Naive thymus-derived CD8-positive, alpha-beta T cell (primary cell): ENCODE data around the gene ADGRE2. TPM values are rescaled to one million over a fixed set of nuclear protein-coding genes. Genes with fewer than 3 reads are reported as not detected.
A peak's percentile ranks its signal among the peaks of the same experiment; 100 is the strongest.
"Not testable (repeated sequence)": the region's sequence is repeated elsewhere in the genome, so short reads cannot be mapped to it uniquely, and the experiment has no call there.

Experiments used
- ATAC-seq, 2 donors: fragments of 150-1000 bp; cut with Tn5 transposase in 1 of 2; sonication (Bioruptor Pico), chemical (Tn5 transposase) in 1 of 2; 1 replicate in 1 of 2; 2 replicates in 1 of 2; pipeline ENCODE4 v1.10.0; 2021; ENCODE audit warnings: mild to moderate bottlenecking in 2 of 2, moderate library complexity in 2 of 2
- POLR2A ChIA-PET: fragments of 350-600 bp; sonication (Branson Sonifier 250); formaldehyde crosslinking; loops from one replicate; lab custom pipeline; 2021; ENCODE audit warnings: antibody characterized with exemption; lab: Charles Lee
- DNase-seq, 10 donors: peaks; one replicate each; pipeline versions ENCODE4 v3.0.0 to v3.0.0-alpha.2; 2020 to 2022
- H3K27ac Mint-ChIP-seq, 10 donors: one replicate each; pipeline ENCODE4 v1.8.0; 2020 to 2022; ENCODE audit warnings: mild to moderate bottlenecking in 10 of 10, mixed read lengths in 10 of 10, moderate library complexity in 4 of 10, inconsistent platforms in 1 of 10
- H3K27me3 Mint-ChIP-seq, 5 donors: one replicate each; pipeline ENCODE4 v1.8.0; 2021 to 2022; ENCODE audit warnings: mixed read lengths in 5 of 5
- H3K36me3 Mint-ChIP-seq, 3 donors: one replicate each; pipeline ENCODE4 v1.8.0; 2020 to 2022; ENCODE audit warnings: mixed read lengths in 3 of 3, mild to moderate bottlenecking in 2 of 3, inconsistent platforms in 1 of 3
- H3K4me1 Mint-ChIP-seq, 4 donors: one replicate each; pipeline ENCODE4 v1.8.0; 2021 to 2022; ENCODE audit warnings: mixed read lengths in 4 of 4
- H3K4me3 Mint-ChIP-seq, 10 donors: one replicate each; pipeline ENCODE4 v1.8.0; 2020 to 2022; ENCODE audit warnings: mild to moderate bottlenecking in 10 of 10, mixed read lengths in 10 of 10, moderate library complexity in 6 of 10, inconsistent platforms in 1 of 10
- H3K9me3 Mint-ChIP-seq, 9 donors: one replicate each; pipeline ENCODE4 v1.8.0; 2020 to 2022; ENCODE audit warnings: mixed read lengths in 9 of 9, mild to moderate bottlenecking in 3 of 9, inconsistent platforms in 1 of 9, moderate library complexity in 1 of 9
- polyA plus RNA-seq, 3 donors: library from polyadenylated mRNA; unstranded; fragments of 300-500 nt; fragmentation: Illumina TruSeq; gene quantifications; one replicate each; pipeline ENCODE4 v1.2.3, GENCODE V29; 2021
- total RNA-seq, 8 experiments: library from RNA in 2 of 8; stranded (reverse) in 2 of 8; gene quantifications; one replicate each; pipeline ENCODE4 v1.2.3 and lab custom pipeline; 2021 to 2026

The ADGRE2 gene
- total RNA-seq (not detected), polyA plus RNA-seq (not detected), total RNA-seq (lab: John Stamatoyannopoulos, UW) (0.13 to 5.0 (median 0.40) reads per million in 6 experiments)

DNA sequence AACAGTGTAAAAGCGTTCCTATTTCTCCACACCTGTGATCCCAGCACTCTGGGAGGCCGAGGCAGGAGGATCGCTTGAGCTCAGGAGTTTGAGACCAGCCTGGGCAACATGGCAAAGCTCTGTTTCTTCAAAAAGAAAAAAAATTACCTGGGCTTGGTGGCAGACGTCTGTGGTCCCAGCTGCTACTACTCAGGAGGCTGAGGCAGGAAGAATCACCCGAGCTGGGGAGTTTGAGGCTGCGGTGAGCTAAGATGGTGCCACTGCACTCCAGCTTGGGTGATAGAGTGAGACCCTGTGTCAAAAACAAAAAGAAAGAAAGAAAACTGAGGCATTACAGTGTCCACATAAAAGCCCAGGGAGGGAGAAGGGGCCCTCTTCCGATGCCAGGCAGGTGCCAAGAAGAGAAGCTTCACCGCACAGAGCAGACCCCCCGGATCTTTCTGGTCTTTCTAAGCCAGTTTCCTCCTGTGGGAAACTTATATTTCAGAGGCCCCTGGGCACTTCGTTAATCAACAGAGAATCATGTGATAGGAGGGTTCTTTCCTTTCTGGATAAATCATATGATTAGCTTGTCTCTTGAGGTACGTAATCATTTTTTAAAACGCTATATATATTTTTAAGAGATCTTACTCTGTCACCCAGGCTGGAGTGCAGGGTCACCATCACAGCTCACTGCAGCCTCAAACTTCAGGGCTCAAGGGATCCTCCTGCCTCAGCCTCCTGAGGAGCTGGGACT lies at the start of gene ADGRE2:
ADGRE2 (minus strand) TSS at position 451 of the 736 bp plus-strand sequence. CDS start 1,804 bp downstream, outside the sequence.
- H3K36me3 Mint-ChIP-seq, DNase-seq, ATAC-seq, H3K9me3 Mint-ChIP-seq, POLR2A ChIA-PET: not testable (repeated sequence)
- Mint-ChIP-seq H3K27me3 (peaks cover 14 to 70% (median 23%) of the 10 kb centered on the region in 5 donors), H3K27ac (peak within 1 kb of the TSS in 2 of 10 donors; percentile 27 to 34), H3K4me3 (peak within 1 kb of the TSS in 4 of 10 donors; percentile 14 to 61 (median 28)), H3K4me1 (peaks cover 5 to 26% (median 16%) of the 10 kb centered on the region in 4 donors)

DNA sequence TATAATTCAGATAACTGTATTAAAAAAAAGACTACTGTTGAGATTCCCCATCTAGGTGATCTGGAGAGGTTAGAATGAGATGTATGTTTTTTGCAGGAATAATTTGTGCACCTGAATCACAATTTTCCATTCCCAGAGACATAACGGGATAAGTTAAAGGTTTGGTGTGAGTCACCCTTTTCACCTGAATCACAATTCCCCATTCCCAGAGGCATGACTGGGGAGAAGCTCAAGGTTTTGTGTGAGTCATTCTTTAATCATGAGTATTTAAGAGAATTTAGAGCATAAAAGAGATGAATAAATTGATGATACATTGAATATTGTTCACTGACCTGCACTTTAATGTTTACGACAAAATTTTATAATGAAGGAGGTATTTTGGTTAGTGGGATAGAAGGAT lies 47.6 kb upstream of the ADGRE2 start:
- Mint-ChIP-seq H3K4me1 (no peaks in the 10 kb centered on the region), H3K4me3 (no peak overlapping the region), H3K9me3 (peaks cover 0 to 17% (median 2%) of the 10 kb centered on the region in 9 donors), H3K27ac (no peak overlapping the region), H3K27me3 (peaks cover 23 to 47% (median 31%) of the 10 kb centered on the region in 5 donors), H3K36me3 (peaks cover 0 to 13% (median 0%) of the 10 kb centered on the region in 3 donors)
- POLR2A ChIA-PET = no interaction called here
- no peak for DNase-seq
- ATAC-seq = no peak

DNA sequence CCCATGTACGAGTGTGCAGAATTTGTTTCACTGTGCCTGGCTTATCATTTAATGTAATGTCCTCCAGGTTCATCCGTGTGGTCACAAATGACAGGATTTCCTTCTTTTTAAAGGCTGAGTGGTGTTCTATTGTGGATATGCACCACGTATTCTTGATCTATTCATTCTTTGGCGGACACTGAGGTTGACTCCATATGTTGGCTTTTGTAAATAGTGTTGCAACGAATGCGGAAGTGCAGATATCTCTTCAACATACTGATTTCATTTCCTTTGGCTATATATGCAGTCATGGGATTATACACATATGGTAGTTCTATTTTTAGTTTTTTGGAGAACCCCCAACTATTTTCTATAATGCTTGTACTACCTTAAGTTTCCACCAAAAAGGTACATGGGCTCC lies 43.6 kb upstream of the ADGRE2 start:
- H3K27me3 Mint-ChIP-seq = peaks cover 23 to 45% (median 28%) of the 10 kb centered on the region in 5 donors
- POLR2A ChIA-PET = no interaction called here
- DNase-seq = no peak

DNA sequence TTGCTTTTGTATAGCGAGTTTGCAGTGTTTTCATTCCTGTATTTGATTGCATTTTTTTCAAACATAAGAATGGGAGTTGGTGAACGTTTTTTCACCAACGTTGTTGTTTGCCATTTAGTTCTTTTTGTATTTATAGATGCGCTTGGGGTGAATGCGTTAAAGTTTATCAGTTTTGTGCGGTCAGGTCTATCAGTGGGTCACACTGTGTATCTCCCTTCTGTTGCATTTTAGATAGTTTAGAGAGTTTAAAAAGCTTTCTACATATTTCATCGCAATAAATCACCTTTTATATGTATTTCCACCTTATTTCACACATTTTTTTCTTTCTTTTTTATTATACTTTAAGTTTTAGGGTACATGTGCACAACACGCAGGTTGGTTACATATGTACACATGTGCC lies 40.2 kb upstream of the ADGRE2 start:
- POLR2A ChIA-PET = no interaction called here
- Mint-ChIP-seq H3K36me3 (no peaks in the 10 kb centered on the region), H3K9me3 (peaks cover 0 to 3% (median 0%) of the 10 kb centered on the region in 9 donors), H3K4me1 (no peaks in the 10 kb centered on the region), H3K4me3 (no peak overlapping the region), H3K27me3 (peaks cover 5 to 13% (median 12%) of the 10 kb centered on the region in 5 donors), H3K27ac (no peak overlapping the region)
- no peak for ATAC-seq
- no peak for DNase-seq

More for the DNA sequence above, 43.6 kb upstream of the ADGRE2 start:
- Mint-ChIP-seq H3K9me3 (peaks cover 0 to 17% (median 2%) of the 10 kb centered on the region in 9 donors), H3K4me1 (no peaks in the 10 kb centered on the region), H3K4me3 (no peak overlapping the region), H3K36me3 (peaks cover 0 to 13% (median 0%) of the 10 kb centered on the region in 3 donors), H3K27ac (peak overlapping the region in 1 of 10 donors; percentile 27)
- no peak for ATAC-seq

DNA sequence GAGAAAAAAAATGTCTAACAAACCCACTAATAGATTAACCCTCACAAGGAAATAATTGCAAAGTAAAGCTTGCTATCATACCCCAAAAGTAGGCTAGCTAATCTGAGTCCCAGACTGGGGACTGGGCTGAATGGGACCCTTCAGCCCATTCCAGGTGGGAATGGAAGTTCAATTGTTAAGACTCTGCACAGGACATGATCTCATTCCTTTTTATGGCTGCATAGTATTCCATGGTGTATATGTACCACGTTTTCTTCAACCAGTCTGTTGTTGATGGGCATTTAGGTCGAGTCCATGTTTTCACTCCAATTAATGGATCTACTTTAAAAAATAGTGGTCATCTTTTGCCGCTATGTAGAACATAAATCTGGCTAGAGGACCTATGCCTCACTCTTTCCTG lies 38.7 kb upstream of the ADGRE2 start:
- Mint-ChIP-seq H3K4me1 (peaks cover 0 to 2% (median 0%) of the 10 kb centered on the region in 4 donors), H3K9me3 (peaks cover 0 to 3% (median 0%) of the 10 kb centered on the region in 9 donors), H3K4me3 (no peak overlapping the region), H3K27me3 (peaks cover 4 to 10% (median 7%) of the 10 kb centered on the region in 5 donors), H3K27ac (no peak overlapping the region), H3K36me3 (no peaks in the 10 kb centered on the region)
- ATAC-seq (no peak), DNase-seq (no peak)
- POLR2A ChIA-PET = no interaction called here

DNA sequence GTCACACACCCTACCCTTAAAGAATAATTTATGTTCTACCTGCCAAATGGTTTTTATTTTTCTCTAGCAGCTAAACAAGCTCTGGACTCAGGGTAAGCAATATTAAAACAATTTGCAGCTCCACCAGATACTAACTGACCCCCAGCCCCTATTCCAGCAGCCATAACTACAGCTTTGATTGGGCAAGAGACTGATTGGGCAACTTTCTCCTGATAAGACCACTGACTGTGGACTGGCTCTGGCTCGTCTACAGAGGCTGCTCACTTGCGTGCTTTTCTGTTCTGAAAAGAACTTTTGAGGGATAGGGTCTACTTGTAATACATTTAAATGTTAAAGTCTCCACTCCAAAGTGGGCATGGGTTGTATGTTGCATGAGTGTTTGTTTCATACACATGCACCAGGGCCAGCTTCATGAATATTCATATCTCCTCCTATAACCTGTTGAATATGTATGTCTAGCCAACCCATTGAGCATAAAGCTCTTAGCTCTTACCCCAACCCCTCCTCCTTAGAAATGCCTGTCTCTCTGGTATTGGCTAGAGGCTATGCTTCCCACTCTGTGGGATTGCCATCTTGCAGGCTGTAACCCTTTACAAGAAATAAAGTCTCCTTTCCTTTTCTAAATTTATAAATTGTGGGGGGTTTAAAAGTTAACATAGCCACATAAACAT lies 36.8 kb upstream of the ADGRE2 start:
- no peak for DNase-seq
- ATAC-seq = no peak
- H3K27me3 Mint-ChIP-seq = peaks cover 0 to 6% (median 1%) of the 10 kb centered on the region in 5 donors
- peaks cover 0 to 3% (median 0%) of the 10 kb centered on the region in 9 donors for H3K9me3 Mint-ChIP-seq
- peaks cover 0 to 2% (median 0%) of the 10 kb centered on the region in 4 donors for H3K4me1 Mint-ChIP-seq
- H3K36me3 Mint-ChIP-seq = no peaks in the 10 kb centered on the region
- POLR2A ChIA-PET = no interaction called here
- H3K27ac Mint-ChIP-seq = peak overlapping the region in 1 of 10 donors; percentile 40
- H3K4me3 Mint-ChIP-seq = no peak overlapping the region

DNA sequence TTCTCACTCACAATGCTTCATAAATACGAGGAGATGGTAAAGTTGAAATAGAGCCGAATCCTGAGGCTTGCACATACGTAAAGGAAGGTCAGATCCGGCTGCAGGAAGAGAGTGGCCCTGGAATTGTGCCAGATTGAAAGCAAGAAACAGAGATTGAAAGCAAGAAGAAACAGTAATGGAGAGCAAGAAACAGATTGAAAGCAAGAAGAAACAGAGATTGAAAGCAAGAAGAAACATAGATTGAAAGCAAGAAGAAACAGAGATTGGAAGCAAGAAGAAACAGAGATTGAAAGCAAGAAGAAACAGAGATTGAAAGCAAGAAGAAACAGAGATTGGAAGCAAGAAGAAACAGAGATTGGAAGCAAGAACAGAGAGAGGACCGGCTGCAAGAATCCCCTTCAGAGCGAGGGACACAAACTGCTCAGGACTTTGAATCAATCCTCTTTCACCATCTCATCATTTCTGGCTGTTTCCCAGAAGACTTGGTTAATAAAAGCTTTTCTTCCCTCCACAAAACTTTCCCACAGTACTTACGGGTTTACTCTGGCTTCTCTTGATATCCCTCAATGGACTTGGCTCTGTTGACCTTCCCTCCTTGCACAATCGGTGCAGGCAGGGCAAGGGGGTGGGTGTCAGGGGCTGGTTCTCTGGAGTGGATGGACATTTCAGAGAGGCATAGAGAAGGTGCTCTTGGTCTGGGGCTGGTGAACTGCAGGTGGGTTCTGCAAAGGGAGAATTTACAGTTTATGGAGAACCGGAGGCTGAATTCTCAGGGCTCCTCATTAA lies 31.1 kb upstream of the ADGRE2 start:
- Mint-ChIP-seq H3K36me3 (no peaks in the 10 kb centered on the region), H3K27ac (peak overlapping the region in 1 of 10 donors; percentile 31), H3K9me3 (no peaks in the 10 kb centered on the region), H3K4me1 (peaks cover 0 to 8% (median 4%) of the 10 kb centered on the region in 4 donors), H3K27me3 (peaks cover 0 to 6% (median 1%) of the 10 kb centered on the region in 5 donors), H3K4me3 (peak overlapping the region in 1 of 10 donors; percentile 12)
- POLR2A ChIA-PET = no interaction called here
- ATAC-seq (no peak), DNase-seq (no peak)

DNA sequence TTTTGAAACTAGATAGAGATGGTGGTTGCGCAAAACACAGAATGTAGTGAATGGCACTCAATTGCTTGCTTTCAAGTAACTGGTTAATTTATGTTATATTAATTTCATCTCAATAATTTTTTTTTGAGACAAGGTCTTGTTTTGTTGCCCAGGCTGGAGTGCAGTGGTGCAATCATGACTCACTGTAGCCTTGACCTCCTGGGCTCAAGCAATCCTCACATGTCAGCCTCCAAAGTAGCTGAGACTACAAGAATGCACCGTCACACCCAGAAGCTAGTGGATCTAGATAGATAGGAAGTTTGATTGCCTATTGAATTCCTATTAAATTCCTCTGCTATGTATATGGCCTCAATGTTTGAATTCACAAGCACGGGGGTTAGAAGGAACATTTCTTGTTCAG lies 26.4 kb upstream of the ADGRE2 start:
- Mint-ChIP-seq H3K36me3 (no peaks in the 10 kb centered on the region), H3K27me3 (peaks cover 6 to 14% (median 11%) of the 10 kb centered on the region in 5 donors), H3K27ac (no peak overlapping the region), H3K4me1 (peaks cover 0 to 8% (median 4%) of the 10 kb centered on the region in 4 donors), H3K4me3 (no peak overlapping the region), H3K9me3 (no peaks in the 10 kb centered on the region)
- POLR2A ChIA-PET = no interaction called here
- no peak for ATAC-seq
- DNase-seq = no peak

DNA sequence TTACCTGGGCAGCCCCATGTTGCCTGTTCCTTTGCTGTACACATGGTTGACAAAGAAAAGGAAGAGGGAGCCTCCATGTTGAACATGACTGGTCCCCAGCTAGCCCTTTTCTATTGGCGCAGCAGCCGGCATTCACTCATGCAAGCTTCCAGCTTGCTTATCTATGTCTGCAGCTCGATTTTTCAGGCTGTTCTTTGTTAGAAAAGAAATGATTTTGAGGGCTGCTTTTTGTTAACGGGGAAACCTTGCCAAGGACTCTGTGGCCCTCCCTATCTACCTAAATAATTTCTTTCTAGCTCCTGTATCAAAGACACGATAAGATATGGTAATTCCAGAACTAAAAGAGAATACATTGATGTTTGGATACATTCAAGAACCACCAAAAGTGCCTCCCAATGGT lies 20.4 kb upstream of the ADGRE2 start:
- POLR2A ChIA-PET = no interaction called here
- Mint-ChIP-seq H3K9me3 (no peaks in the 10 kb centered on the region), H3K36me3 (no peaks in the 10 kb centered on the region), H3K4me1 (peaks cover 0 to 6% (median 1%) of the 10 kb centered on the region in 4 donors), H3K27ac (no peak overlapping the region), H3K4me3 (no peak overlapping the region), H3K27me3 (peaks cover 13 to 42% (median 32%) of the 10 kb centered on the region in 5 donors)
- ATAC-seq (no peak), DNase-seq (no peak)

DNA sequence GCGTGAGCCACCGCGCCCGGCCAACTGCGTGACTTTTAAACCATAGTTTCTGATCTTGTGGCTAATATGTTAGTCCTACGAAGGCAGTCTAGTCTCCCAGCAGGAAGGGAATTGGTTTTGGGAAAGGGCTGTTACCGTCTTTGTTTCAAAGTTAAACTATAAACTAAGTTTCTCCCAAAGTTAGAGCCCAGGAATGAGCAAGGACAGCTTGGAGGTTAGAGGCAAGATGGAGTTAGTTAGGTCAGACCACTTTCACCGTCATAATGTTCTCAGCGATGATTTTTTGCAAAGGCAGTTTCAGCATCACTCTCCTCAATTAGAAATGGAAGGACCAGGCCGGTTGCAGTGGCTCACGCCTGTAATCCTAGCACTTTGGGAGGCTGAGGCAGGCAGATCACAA lies 17.7 kb upstream of the ADGRE2 start:
- DNase-seq (no peak), ATAC-seq (no peak)
- Mint-ChIP-seq H3K4me1 (peaks cover 0 to 6% (median 0%) of the 10 kb centered on the region in 4 donors), H3K36me3 (no peaks in the 10 kb centered on the region), H3K9me3 (peaks cover 0 to 2% (median 0%) of the 10 kb centered on the region in 9 donors), H3K27me3 (peaks cover 13 to 32% (median 28%) of the 10 kb centered on the region in 5 donors), H3K27ac (peak overlapping the region in 1 of 10 donors; percentile 4), H3K4me3 (no peak overlapping the region)
- POLR2A ChIA-PET = no interaction called here

DNA sequence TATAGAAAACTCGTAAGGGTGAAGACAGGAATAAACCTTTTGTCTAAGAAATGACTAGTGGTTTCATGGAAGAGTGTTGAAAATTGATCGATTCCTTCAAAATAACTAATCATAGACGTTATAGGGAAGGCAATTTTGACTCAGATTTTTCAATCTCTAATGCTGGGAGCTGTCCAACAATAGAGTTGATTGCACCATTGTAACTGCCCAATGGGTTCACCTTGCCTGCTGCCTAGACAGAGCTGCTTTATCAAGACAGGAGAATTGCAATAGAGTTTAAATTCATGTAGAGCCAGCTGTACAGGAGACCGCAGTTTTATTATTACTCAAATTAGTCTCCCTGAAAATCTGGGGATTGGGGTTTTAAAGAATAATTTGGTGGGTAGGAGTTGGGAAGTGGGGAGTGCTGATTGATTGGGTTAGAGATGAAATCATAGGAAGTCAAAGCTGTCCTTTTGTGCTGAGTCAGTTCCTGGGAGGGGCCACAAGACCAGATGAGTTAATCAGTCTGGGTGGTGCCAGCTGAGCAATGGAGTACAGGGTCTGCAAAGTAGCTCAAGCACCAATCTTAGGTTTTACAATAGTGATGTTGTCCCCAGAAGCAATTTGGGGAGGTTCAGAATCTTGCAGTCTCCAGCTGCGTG lies 16.8 kb upstream of the ADGRE2 start:
- POLR2A ChIA-PET = no interaction called here
- Mint-ChIP-seq H3K4me1 (peaks cover 0 to 6% (median 0%) of the 10 kb centered on the region in 4 donors), H3K27ac (no peak overlapping the region), H3K9me3 (peaks cover 0 to 2% (median 0%) of the 10 kb centered on the region in 9 donors), H3K36me3 (no peaks in the 10 kb centered on the region), H3K4me3 (no peak overlapping the region), H3K27me3 (peaks cover 13 to 32% (median 24%) of the 10 kb centered on the region in 5 donors)
- ATAC-seq (no peak), DNase-seq (no peak)

DNA sequence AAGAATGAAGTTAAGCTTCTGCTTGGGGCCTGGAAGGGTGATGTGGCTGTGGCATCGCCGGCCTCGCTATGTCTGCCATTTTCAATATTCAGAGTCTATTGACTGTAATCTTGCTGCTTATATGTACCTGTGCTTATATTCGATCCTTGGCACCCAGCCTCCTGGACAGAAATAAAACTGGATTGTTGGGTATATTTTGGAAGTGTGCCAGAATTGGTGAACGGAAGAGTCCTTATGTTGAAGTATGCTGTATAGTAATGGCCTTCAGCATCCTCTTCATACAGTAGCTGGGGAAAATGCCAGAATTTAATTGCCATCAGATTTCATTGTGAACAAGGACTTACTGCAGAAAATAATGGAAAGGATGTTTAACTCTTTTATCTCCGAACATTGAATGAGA lies 13.9 kb upstream of the ADGRE2 start:
- H3K36me3 Mint-ChIP-seq, POLR2A ChIA-PET, DNase-seq, H3K27ac Mint-ChIP-seq, ATAC-seq, H3K4me3 Mint-ChIP-seq: not testable (repeated sequence)
- peaks cover 0 to 13% (median 3%) of the 10 kb centered on the region in 9 donors for H3K9me3 Mint-ChIP-seq
- H3K4me1 Mint-ChIP-seq = peaks cover 0 to 13% (median under 1%) of the 10 kb centered on the region in 4 donors
- H3K27me3 Mint-ChIP-seq = peaks cover 7 to 16% (median 9%) of the 10 kb centered on the region in 5 donors
